ENCODE measurements around the gene SH2D5. TPM values are rescaled to one million over a fixed set of nuclear protein-coding genes. Genes with fewer than 3 reads are reported as not detected.

The SH2D5 gene
- total RNA-seq, 1 experiment from 2014 or later = 3.5 TPM

DNA sequence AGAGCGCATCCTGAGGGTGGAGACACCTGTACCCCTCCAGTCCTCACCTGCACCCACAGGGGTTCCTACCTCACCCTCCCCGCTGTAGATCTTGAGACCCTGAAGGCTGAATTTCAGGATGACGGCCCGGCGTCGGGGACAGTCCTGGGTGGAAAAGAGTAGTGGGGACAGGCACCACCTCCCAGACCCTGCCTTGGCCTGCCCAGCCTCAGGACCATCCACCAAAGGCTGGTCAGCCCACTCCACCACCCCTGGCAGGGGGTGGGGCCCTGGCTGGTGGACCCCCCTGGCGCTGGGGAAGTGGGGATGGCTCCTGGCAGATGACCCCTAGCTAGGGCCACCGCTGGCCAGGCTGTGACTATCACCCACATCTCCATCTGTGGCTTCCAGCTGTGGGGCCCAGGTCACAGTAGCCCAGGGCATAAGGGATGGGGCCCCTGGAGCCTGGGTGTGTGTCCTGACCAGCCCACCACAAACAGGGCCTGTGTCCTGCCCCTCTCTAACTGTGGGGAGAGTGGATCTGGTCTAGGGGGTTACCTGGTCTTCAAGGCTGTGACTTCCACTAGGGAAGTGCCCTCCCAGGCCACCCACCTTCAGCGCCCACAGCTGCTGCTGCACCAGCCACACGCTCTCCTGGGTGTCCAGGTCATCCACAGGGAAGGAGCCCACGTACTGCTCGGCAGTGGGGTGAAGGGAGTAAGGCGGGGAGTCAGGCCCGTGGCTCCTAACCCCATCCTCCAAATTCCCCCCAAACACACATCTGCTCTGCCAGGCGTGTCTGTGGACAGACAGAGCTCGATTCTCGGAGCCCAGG, 5.4 kb downstream of the SH2D5 start:
- Histone ChIP-seq H3K27me3 (replicated peaks; ENCODE audit: control insufficient read depth, insufficient read depth, low read length) (no peaks in the 10 kb centered on the region), H3K36me3 (ENCODE audit: control insufficient read depth, insufficient read depth, low read length) (no peaks in the 10 kb centered on the region), H3K9me3 (no peaks in the 10 kb centered on the region), H3K4me3 (ENCODE audit: low read depth, low read length) (no peak overlapping the region), H3K4me1 (no peaks in the 10 kb centered on the region)
- TF ChIP-seq, protein P1, sequence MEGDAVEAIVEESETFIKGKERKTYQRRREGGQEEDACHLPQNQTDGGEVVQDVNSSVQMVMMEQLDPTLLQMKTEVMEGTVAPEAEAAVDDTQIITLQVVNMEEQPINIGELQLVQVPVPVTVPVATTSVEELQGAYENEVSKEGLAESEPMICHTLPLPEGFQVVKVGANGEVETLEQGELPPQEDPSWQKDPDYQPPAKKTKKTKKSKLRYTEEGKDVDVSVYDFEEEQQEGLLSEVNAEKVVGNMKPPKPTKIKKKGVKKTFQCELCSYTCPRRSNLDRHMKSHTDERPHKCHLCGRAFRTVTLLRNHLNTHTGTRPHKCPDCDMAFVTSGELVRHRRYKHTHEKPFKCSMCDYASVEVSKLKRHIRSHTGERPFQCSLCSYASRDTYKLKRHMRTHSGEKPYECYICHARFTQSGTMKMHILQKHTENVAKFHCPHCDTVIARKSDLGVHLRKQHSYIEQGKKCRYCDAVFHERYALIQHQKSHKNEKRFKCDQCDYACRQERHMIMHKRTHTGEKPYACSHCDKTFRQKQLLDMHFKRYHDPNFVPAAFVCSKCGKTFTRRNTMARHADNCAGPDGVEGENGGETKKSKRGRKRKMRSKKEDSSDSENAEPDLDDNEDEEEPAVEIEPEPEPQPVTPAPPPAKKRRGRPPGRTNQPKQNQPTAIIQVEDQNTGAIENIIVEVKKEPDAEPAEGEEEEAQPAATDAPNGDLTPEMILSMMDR (IDR thresholded peaks at IDR 0.05; ENCODE audit: insufficient read depth in 1 of 2, low read depth in 1 of 2, low read length in 1 of 2, severe bottlenecking in 1 of 2, unreplicated experiment in 1 of 2) = no peak
- no peak for DNase-seq
- ChIA-PET POLR2A (no interaction called here), CTCF (interaction anchor here (0.6 to 1.1 kb wide), 4 partner anchors 30 to 77 kb away, joined by 3 to 4 read pairs (median 3); no protein-coding TSS in a partner anchor)
- BruUV-seq (replicated peaks) = no TSS peak
- Mint-ChIP-seq H3K4me1 (ENCODE audit: low read depth, unreplicated experiment) (peaks cover 13% of the 10 kb centered on the region), H3K36me3 (ENCODE audit: insufficient read depth, unreplicated experiment) (peaks cover 10% of the 10 kb centered on the region), H3K9me3 (ENCODE audit: unreplicated experiment) (no peaks in the 10 kb centered on the region), H3K27ac (ENCODE audit: unreplicated experiment) (no peak overlapping the region), H3K27me3 (ENCODE audit: insufficient read depth, unreplicated experiment) (no peaks in the 10 kb centered on the region), H3K4me3 (ENCODE audit: unreplicated experiment) (no peak overlapping the region)
- intact Hi-C loops (cut with micrococcal nuclease; ENCODE audit: unreplicated experiment) = no loop called here

DNA sequence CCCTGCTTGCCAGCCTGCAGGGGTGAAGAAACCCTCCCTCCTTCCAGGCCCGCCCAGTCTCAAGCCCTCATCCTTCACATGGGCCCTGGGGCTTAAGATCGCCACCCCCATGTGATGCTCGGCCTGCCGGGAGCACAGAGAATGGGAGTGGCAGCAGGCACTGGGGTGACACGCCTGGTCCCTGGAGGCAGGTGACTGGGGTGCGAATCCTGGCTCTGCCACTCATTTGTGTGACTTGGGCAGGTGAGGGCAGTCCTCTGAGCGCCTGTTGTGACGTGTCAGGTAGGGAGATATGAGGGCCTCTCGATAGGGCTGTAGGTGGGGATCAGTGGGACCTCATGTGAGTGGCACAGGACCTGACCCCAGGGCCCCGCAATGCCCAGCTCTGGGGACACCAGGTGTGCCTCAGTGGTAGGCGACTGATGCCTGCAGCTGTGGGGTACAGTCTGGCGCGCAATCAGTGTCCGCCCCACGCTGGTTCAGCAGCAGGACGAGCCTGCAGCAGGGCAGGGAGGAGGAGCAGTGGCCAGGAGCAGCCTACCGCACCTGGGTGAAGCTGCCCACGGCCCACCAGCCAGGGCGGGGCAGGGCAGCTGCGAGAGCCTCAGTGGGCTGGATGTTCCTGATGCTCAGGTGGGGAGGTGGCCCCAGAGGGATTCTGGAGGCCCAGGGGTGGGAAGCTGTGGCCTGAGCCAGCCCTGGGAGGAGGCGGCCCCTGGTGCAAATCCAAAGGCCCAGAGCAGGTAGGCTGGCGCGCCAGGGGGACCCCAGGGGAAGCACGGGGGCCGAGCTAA, 6.2 kb downstream of the SH2D5 start:
- Histone ChIP-seq H3K4me1 (no peaks in the 10 kb centered on the region), H3K27me3 (replicated peaks; ENCODE audit: control insufficient read depth, insufficient read depth, low read length) (no peaks in the 10 kb centered on the region), H3K4me3 (ENCODE audit: low read depth, low read length) (no peak overlapping the region), H3K9me3 (no peaks in the 10 kb centered on the region), H3K36me3 (ENCODE audit: control insufficient read depth, insufficient read depth, low read length) (no peaks in the 10 kb centered on the region)
- H3K36me3 Mint-ChIP-seq (ENCODE audit: insufficient read depth, unreplicated experiment) = peaks cover 5% of the 10 kb centered on the region
- no peak for DNase-seq
- H3K4me1 Mint-ChIP-seq (ENCODE audit: low read depth, unreplicated experiment) = peaks cover 13% of the 10 kb centered on the region
- POLR2A ChIA-PET = no interaction called here
- BruUV-seq (replicated peaks) = no TSS peak
- intact Hi-C loops (cut with micrococcal nuclease; ENCODE audit: unreplicated experiment) = no loop called here
- H3K27ac Mint-ChIP-seq (ENCODE audit: unreplicated experiment) = no peak overlapping the region
- CTCF ChIA-PET = no interaction called here
- H3K27me3 Mint-ChIP-seq (ENCODE audit: insufficient read depth, unreplicated experiment) = no peaks in the 10 kb centered on the region
- TF ChIP-seq, protein P1 (IDR thresholded peaks at IDR 0.05; ENCODE audit: insufficient read depth in 1 of 2, low read depth in 1 of 2, low read length in 1 of 2, severe bottlenecking in 1 of 2, unreplicated experiment in 1 of 2) = no peak
- H3K4me3 Mint-ChIP-seq (ENCODE audit: unreplicated experiment) = no peak overlapping the region
- H3K9me3 Mint-ChIP-seq (ENCODE audit: unreplicated experiment) = no peaks in the 10 kb centered on the region

DNA sequence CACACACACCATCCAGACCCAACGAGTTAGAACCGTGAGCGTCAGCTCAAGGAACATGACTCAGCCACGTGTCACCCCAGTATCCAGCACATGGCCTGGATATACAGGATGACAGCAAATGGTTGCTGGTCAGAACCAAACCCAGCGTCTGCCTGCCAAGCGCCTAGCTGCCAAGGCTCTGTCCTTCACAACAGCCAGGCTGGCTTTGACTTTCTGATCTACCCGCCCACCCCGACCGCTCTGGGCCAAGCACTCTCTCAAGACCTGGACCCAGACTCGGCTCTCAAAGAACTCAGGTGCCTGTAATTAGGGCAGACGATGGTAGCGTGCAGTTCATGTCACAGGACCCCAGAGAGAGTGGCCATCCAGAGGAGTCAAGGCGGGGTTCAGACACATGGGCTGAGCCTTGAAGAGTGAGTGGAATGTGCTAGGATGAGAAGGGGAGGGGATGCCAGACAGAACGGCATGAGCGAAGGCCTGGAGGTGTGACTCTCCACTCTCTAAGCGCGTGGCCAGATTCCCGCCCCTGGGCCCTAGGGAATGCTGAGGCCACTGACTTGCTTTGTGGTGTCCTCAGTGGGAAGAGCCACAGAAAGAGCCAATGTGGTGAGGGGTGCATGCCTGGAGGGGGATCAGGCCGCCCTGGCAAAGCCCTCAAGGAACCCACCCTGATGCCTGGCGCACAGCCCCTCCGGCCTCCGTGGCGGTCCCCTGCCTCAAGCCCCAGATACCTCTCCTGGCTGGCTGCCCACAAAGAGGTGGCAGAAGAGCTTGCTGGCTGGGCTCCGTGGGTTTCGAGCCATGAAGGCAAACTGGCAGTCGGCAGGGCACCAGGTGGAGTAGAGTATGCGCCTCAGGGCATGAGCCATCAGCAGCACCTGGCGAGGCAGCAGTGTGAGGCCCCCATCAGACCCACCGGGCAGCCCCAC, 7.0 kb downstream of the SH2D5 start:
- Mint-ChIP-seq H3K4me1 (ENCODE audit: low read depth, unreplicated experiment) (peaks cover 13% of the 10 kb centered on the region), H3K27ac (ENCODE audit: unreplicated experiment) (no peak overlapping the region), H3K36me3 (ENCODE audit: insufficient read depth, unreplicated experiment) (no peaks in the 10 kb centered on the region), H3K9me3 (ENCODE audit: unreplicated experiment) (no peaks in the 10 kb centered on the region), H3K4me3 (ENCODE audit: unreplicated experiment) (no peak overlapping the region), H3K27me3 (ENCODE audit: insufficient read depth, unreplicated experiment) (no peaks in the 10 kb centered on the region)
- ChIA-PET CTCF (no interaction called here), POLR2A (no interaction called here)
- no TSS peak for BruUV-seq (replicated peaks)
- TF ChIP-seq, protein P1 (IDR thresholded peaks at IDR 0.05; ENCODE audit: insufficient read depth in 1 of 2, low read depth in 1 of 2, low read length in 1 of 2, severe bottlenecking in 1 of 2, unreplicated experiment in 1 of 2) = no peak
- no peak for DNase-seq
- H3K27me3 ChIP-seq (replicated peaks; ENCODE audit: control insufficient read depth, insufficient read depth, low read length) = no peaks in the 10 kb centered on the region
- intact Hi-C loops (cut with micrococcal nuclease; ENCODE audit: unreplicated experiment) = no loop called here
- no peaks in the 10 kb centered on the region for H3K36me3 ChIP-seq (ENCODE audit: control insufficient read depth, insufficient read depth, low read length)
- no peaks in the 10 kb centered on the region for H3K9me3 ChIP-seq
- H3K4me1 ChIP-seq = no peaks in the 10 kb centered on the region
- no peak overlapping the region for H3K4me3 ChIP-seq (ENCODE audit: low read depth, low read length)

Data from Caco-2 (cell line).